ENCODE results near the gene CHRM1.

GRCh38 chr11:62875698-62876478 is 45.3 kb downstream of the CHRM1 start:
- TF ChIP-seq CTCF (IDR thresholded peaks at IDR 0.05) (no peak), POLR2A (IDR thresholded peaks at IDR 0.05) (no peak), EP300 (IDR thresholded peaks at IDR 0.05; ENCODE audit: low read depth) (no peak)
